Ramos (cell line): ENCODE data around the gene KLK14.

Experiments used
- in situ Hi-C: fragments of 300-500 bp; cut with MboI; formaldehyde crosslinking; loops from one replicate; pipeline ENCODE4 v1.14.3; 2022; ENCODE audit warnings: low sequenced_read_pairs; ENCODE audit not compliant: unreplicated experiment

Gene KLK14

GRCh38 chr19:51060336-51060735 lies 22.4 kb downstream of the KLK14 start:
- in situ Hi-C loops = no loop called here

GRCh38 chr19:51059715-51060114 lies 23.0 kb downstream of the KLK14 start:
- in situ Hi-C loops = no loop called here

- in situ Hi-C loops = no loop called here
Observed at GRCh38 chr19:51055866-51056265, 26.8 kb downstream of the KLK14 start.

- in situ Hi-C loops = no loop called here
Observed at GRCh38 chr19:51047031-51047335, 35.7 kb downstream of the KLK14 start.

GRCh38 chr19:51044327-51044726 lies 38.4 kb downstream of the KLK14 start:
- in situ Hi-C loops = no loop called here

- in situ Hi-C loops = no loop called here
Observed at GRCh38 chr19:51043497-51043896, 39.2 kb downstream of the KLK14 start.

GRCh38 chr19:51040151-51040550 lies 42.5 kb downstream of the KLK14 start:
- in situ Hi-C loops = no loop called here

GRCh38 chr19:51036519-51036918 lies 46.2 kb downstream of the KLK14 start:
- in situ Hi-C loops = no loop called here

GRCh38 chr19:51034704-51035103 lies 48.0 kb downstream of the KLK14 start, which contains the start of gene KLK12:
Gene KLK12, minus strand, starts transcription at chr19:51035002. Its CDS starts 381 bp downstream, at chr19:51034621.
- in situ Hi-C loops = no loop called here

GRCh38 chr19:51031880-51032225 lies 50.8 kb downstream of the KLK14 start:
- in situ Hi-C loops = no loop called here

GRCh38 chr19:51031220-51031879 lies 51.3 kb downstream of the KLK14 start:
- in situ Hi-C loops = no loop called here

- in situ Hi-C loops = no loop called here
Observed at GRCh38 chr19:51030631-51031030, 52.1 kb downstream of the KLK14 start.

GRCh38 chr19:51029718-51030117 lies 53.0 kb downstream of the KLK14 start:
- in situ Hi-C loops = no loop called here
